ENCODE measurements around the gene STRIP1.

Gene STRIP1

DNA sequence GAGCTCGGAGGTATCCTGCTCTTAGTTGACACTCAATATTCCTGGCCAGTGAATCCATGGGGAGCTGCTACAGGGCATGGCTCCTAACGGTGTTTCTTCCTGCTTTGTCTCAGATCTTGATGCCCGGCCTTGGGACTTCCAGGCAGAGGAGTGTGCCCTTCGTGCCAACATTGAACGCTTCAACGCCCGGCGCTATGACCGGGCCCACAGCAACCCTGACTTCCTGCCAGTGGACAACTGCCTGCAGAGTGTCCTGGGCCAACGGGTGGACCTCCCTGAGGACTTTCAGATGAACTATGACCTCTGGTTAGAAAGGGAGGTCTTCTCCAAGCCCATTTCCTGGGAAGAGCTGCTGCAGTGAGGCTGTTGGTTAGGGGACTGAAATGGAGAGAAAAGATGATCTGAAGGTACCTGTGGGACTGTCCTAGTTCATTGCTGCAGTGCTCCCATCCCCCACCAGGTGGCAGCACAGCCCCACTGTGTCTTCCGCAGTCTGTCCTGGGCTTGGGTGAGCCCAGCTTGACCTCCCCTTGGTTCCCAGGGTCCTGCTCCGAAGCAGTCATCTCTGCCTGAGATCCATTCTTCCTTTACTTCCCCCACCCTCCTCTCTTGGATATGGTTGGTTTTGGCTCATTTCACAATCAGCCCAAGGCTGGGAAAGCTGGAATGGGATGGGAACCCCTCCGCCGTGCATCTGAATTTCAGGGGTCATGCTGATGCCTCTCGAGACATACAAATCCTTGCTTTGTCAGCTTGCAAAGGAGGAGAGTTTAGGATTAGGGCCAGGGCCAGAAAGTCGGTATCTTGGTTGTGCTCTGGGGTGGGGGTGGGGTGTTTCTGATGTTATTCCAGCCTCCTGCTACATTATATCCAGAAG lies 19.4 kb downstream of the STRIP1 start:
- DNase-seq, result peak; percentile 63

DNA sequence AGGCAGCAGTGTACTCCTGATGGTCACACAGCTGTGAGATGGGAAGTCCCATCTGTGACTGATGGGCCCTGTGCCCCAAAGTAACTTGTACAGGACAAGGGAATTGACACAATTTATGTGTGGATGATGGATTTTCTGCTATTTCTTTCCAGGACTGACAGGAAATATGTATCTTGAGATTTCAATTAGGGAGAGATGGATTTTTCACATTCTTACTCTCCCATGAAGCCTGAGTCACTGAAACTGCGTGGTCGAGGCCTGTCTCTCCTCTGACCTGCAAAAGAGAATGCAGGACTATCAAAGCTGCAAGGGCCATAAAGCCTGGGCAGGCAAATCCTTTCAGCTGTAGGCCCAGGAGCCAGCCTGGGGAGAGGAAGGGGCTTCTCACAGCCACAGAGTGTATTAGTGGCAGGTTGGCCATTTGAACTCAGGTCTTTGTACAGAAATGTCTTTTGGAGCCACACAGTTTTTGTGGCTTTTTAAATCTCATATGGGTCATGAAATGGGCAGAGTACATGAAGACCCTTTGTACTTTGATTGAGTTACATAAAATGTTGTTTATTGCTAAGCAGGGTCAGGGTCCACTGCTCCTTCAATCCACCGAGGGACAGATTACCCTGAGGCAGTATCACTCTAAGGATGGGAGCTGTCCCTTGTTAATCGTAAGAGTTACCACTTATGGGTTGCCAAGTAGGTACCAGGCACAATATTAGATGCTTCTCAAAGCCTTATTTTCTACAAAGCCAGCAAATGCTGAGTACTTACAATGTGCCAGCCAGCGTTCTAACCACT lies 21.3 kb downstream of the STRIP1 start:
- no peak for DNase-seq

DNA sequence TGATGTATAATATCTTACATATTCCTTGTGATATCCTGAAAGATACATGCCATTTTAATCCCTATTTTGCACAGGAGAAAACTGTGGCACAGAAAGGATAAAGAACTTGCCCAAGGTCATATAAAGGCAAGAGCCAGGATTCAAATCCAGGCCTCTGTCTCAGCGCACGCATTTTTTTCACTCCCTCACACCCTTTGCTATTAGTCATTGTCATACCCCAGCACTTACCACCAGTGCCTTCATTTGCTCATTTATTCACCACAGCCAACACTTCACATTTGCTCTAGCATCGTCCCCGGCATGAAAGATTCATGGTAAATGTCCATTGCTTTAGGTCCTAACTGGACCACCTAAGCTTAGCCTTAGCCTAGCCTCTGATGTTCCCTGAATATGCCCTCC lies 21.9 kb downstream of the STRIP1 start:
- DNase-seq, result no peak

DNA sequence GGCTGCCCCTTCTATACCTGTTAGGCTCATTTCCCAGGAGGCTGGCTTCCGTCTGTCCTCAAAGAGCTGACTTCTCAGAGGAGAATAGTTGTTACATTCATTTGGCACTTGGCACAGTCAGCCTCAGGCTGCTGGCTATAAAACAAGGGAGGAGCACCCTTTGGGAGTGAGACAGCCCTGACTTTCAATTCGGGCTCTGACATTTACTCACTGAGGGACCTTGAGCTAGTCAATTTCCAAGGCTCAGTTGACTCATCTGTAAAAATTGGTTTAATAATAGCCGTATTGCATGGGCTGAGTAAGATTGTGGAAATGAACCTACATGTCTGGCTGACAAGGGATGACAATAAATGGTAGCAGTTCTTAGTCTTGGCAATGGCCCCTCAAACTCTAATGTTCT lies 22.4 kb downstream of the STRIP1 start:
- no peak for DNase-seq

- no peak for DNase-seq
These were observed 23.6 kb downstream of the STRIP1 start for GRCh38 chr1:110057963-110058518.

GRCh38 chr1:110058591-110058990 lies 24.2 kb downstream of the STRIP1 start:
- no peak for DNase-seq

DNA sequence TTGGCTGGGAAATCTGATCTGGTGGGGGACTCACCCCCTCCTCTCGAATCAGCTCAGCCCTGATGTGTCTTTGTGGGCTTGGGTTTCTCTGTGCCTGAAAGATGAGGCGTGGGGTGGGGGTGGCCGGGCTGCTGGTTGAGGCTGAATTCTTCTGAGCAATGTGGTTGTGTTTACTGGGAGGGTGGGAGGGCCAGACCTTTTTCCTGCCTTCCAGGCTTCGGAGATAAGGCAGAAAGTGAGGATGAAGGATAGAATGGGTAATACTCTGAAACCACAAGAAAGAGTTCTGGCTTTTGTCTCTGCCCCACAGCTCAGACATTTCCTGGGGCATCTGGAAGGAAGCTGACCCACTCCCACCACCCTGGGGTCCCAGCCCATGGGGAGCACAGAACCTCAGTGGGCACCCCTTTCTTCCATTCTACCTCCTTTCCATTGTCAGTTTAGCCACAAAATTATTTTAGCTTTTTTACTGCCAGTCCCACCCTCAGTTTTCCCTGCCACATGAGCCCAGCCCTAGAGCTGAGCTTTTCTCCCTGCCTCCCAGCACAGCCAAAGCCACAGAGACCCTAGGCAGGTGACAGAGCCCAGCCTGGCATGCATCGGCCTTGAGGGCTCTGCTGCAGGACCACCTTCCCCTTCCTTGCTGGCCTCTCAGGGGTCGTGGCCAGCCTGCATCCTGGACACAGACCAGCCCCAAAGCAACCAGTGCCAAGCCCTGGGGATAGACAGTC lies 24.9 kb downstream of the STRIP1 start:
- no peak for DNase-seq

GRCh38 chr1:110060034-110060661 lies 25.7 kb downstream of the STRIP1 start:
- DNase-seq, result peak; percentile 69

- no peak for DNase-seq
These were observed 26.2 kb downstream of the STRIP1 start for GRCh38 chr1:110060662-110061060.

- DNase-seq, result no peak
These were observed 26.9 kb downstream of the STRIP1 start for GRCh38 chr1:110061341-110061740.

DNA sequence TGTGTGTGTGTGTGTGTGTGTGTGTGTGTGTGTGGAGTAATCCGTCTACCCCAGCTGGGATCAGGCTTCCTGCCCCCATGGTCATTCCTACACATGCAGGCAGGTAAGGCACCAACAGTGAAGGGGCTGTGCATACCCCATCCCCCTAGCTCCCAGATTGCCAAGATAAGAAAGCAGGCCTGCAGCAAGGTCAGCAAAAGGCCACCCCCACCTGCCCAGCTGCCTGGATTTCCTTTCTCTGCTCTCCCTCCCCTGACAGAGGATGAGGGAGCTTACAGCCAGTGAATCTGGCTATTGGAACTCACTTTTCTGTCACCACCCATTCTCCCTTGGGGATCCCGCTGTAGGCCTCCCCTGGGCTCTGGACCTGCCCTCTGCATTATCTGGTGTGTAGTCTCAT lies 28.2 kb downstream of the STRIP1 start:
- DNase-seq, result no peak

- no peak for DNase-seq
These were observed 29.4 kb downstream of the STRIP1 start for GRCh38 chr1:110063781-110064180.

DNA sequence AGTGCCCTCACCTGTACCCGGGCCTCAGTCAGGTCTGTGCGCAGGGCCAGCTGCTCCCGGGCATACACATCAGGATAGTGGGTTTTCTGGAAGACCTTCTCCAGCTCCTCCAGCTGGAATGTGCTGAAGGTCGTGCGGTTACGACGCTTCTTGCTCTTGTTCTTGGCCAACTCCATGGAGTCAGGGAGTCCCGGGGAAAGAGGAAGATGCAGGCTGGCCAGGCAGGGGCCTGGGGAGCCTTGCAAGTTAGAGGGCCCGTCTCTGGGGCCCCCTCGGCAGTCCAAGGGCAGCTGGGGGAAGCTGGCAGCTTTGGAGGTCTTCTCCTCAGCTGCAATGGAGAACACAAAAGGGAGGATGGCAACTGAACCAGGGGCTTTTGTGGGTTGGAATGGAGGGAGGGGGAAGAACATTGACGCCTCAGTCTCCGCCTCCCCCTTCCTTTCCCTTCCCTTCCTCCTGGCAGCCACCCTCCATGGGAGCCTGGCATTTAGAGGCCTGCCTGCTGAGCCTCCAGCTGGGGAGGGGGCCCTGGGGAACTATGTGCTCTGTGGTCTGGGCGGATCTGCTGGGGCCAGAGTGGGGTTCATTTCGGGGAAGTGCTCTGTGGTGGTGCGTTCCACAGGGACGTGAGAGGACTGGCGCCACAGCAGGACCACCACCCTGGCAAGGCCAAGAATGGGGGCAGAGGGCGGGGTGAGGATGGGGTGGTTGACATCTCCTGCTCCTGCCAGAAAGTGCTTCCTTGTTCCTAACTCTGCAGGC lies 30.3 kb downstream of the STRIP1 start:
- no peak for DNase-seq

DNA sequence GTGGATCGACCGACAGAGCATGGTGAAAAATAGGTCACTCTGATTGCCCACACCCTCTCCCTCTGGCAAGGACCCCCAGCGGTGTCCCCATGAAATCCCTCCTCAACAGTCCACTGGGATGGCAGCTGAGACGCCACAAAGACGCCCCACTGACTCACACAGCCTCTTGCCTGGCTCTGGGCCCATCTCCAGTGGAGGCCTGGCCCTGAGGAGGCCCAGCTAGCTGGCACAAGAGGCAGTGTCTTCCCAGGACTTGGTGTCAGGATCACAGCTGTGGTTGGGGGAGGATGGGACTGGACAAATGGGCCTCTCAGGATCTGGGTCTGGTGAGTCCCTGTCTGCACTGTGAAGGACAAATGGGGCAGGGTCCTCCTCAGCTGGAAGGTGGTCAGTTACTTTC lies 31.4 kb downstream of the STRIP1 start:
- no peak for DNase-seq

GRCh38 chr1:110067479-110067892 lies 33.1 kb downstream of the STRIP1 start:
- DNase-seq, result no peak

GRCh38 chr1:110067893-110068645 lies 33.6 kb downstream of the STRIP1 start:
- DNase-seq, result no peak

DNA sequence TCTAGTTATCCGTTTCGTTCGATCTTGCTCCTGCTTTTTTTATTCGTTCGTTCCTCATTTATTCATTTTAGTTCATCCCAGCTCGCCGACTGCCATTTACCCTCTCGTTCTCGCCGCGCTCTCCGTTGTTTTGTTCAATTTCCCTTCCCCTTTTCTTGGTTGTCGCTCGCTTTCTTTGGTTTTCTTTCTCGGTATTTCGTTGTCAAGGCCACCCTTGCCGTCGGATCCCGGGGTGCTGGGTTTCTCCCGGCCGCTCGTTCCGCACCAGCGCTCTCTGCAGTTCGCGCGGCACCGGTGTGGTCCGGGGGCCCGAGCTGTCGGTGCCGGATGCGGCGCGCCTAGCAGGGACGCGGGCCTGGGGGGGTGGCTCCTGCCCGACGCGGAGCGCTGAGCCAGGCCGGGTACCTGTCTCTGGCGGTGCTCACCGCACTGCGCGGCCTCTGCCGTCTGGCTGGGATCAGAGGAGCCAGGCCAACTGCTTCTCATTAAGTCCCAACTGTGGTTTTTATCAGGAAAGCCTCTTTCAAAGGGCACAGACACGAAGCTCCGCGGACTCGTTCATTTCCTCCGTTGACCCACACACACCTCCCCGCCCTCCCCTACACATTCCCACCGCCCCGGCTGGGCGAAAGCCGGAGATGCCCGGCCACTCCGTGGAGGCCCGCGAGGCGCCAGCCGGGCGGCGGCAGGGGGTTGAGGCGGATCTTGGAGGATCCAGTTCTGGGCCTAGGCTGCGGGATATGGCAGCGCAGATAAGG lies 34.4 kb downstream of the STRIP1 start:
- no peak for DNase-seq

DNA sequence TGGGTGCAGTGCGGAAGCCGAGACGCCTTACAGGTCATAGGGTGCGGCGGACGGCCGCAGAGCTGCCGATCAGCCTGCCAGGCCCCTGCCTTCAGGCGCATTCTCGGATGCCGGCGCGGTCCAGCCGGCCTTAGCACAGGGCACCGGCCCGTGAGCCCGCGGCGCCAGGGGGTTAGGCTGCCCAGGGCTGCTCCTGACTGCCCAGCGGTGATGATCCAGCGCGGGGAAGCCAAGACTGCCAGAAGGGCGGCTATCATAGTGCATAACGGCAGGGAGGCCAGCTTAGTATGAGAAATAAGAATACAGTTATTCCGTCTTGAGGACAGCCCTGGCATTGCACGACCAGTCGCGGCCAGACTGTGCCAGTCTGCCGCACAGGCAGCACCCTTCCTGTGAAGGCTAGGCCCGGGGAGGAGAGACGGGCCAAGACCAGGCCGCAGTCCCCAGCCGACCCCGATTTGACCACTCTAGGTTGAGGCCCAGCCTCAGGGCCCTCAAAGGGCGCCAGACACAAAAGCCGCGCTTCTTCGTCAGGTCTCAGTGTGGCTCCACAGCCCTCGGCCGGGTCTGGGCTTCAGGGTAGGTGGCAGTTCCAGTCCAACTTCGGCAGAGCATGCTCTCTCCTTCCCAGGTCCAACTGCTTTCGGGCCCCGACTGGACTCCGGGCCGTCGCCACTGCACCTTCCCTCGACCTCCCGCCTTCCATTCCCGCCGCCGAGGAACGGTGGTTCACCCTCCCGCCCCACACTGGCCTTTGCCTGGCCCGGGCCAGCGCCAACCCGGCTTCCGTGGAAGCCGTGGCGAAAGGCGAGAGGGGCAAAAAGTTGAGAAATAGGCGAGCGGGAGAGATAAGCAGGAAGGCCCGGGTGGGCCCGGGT lies 35.2 kb downstream of the STRIP1 start:
- no peak for DNase-seq

GRCh38 chr1:110070282-110070669 lies 35.9 kb downstream of the STRIP1 start:
- no peak for DNase-seq
